ENCODE measurements around the gene U2AF1L4. TPM values are rescaled to one million over a fixed set of nuclear protein-coding genes. Genes with fewer than 3 reads are reported as not detected.

U2AF1L4 gene
- total and polyA plus RNA-seq, 2 donors (not counting 1 experiment from before 2014, with no cell fraction given) = 62.1 to 89.7 TPM

GRCh38 chr19:35753634-35754369, 8.6 kb upstream of the U2AF1L4 start:
- Histone ChIP-seq H3K4me1 (ENCODE audit: control insufficient read depth in 2 of 2, insufficient read depth in 2 of 2, low read length in 2 of 2) (peaks cover 31 to 36% of the 10 kb centered on the region in 2 donors), H3K9me3 (ENCODE audit: control extremely low read depth in 1 of 3, control insufficient read depth in 2 of 3, insufficient read depth in 1 of 3, low read length in 2 of 3) (peaks cover 0 to 10% (median 0%) of the 10 kb centered on the region in 3 donors), H2AFZ (ENCODE audit: insufficient read depth, low read depth, low read length, poor library complexity, severe bottlenecking) (no peak overlapping the region), H3K4me3 (ENCODE audit: control extremely low read depth in 1 of 5, extremely low read depth in 1 of 5, insufficient read depth in 1 of 5, low read depth in 2 of 5, low read length in 4 of 5) (no peak overlapping the region), H3K27me3 (replicated peaks in 1 of 4; ENCODE audit: control extremely low read depth in 1 of 4, control insufficient read depth in 3 of 4, insufficient read depth in 4 of 4, low read length in 3 of 4) (peaks cover 0 to 26% (median 10%) of the 10 kb centered on the region in 4 experiments), H4K20me1 (ENCODE audit: control insufficient read depth, insufficient read depth, low read length, poor library complexity, severe bottlenecking) (peaks cover 4% of the 10 kb centered on the region), H3K36me3 (replicated peaks in 1 of 2; ENCODE audit: control extremely low read depth in 1 of 2, control insufficient read depth in 1 of 2, extremely low read depth in 1 of 2, insufficient read depth in 2 of 2, low read length in 1 of 2) (peaks cover 0 to 20% of the 10 kb centered on the region in 2 experiments), H3K79me2 (ENCODE audit: control insufficient read depth, insufficient read depth, low read length) (peaks cover 25% of the 10 kb centered on the region), H3K27ac (ENCODE audit: low read length in 2 of 2) (no peak overlapping the region), H3K9ac (ENCODE audit: low read length) (no peak overlapping the region), H3K4me2 (replicated peaks; ENCODE audit: low read depth, low read length, poor library complexity, severe bottlenecking) (no peak overlapping the region)
- POLR2A ChIA-PET = interaction anchor here (0.6 kb wide), 1 partner anchor 591 kb away, joined by 4 read pairs; no protein-coding TSS in a partner anchor
- ATAC-seq (ENCODE audit: low read depth) (no peak), DNase-seq (no peak)
- TF ChIP-seq CTCF (IDR thresholded peaks at IDR 0.05) (no peak), EZH2 (IDR thresholded peaks at IDR 0.05; ENCODE audit: borderline replicate concordance, insufficient read depth, low read depth, low read length, poor library complexity, severe bottlenecking) (no peak)
- CTCF ChIA-PET = interaction anchor here (1.0 kb wide), 1 partner anchor 59 kb away, joined by 3 read pairs; no protein-coding TSS in a partner anchor
- Mint-ChIP-seq H3K9me3 (ENCODE audit: insufficient read depth) (no peaks in the 10 kb centered on the region), H3K4me3 (no peak overlapping the region), H3K4me1 (peaks cover 38% of the 10 kb centered on the region), H3K27ac (no peak overlapping the region), H3K27me3 (peaks cover 17% of the 10 kb centered on the region)
- intact Hi-C loops (cut with micrococcal nuclease) = no loop called here
- WGBS (ENCODE audit: insufficient coverage) = 95% methylated on average over 19 of the region's 20 CpGs
